GM12875 (cell line): ENCODE results near the gene TRABD2A.
A peak's percentile ranks its signal among the peaks of the same experiment; 100 is the strongest.

Experiments
- H3K4me3 ChIP-seq: one replicate; pipeline ENCODE4 v1.5.1; 2011; ENCODE audit warnings: low read depth, low read length, control low read depth
- CTCF ChIP-seq: IDR thresholded peaks from 2 replicates; pipeline ENCODE4 v1.5.1; 2011; ENCODE audit warnings: low read depth, mild to moderate bottlenecking, control low read depth, inconsistent platforms, low read length, moderate library complexity, borderline replicate concordance; ENCODE audit not compliant: insufficient read depth

TRABD2A gene

GRCh38 chr2:84866122-84866521 lies 14.8 kb downstream of the TRABD2A start:
- TF ChIP-seq CTCF, result no peak
- H3K4me3 ChIP-seq, result no peak overlapping the region

GRCh38 chr2:84865181-84865783 lies 15.6 kb downstream of the TRABD2A start:
- no peak overlapping the region for H3K4me3 ChIP-seq

GRCh38 chr2:84862006-84862405 lies 18.9 kb downstream of the TRABD2A start:
- H3K4me3 ChIP-seq, result no peak overlapping the region
- TF ChIP-seq CTCF, result no peak

More at GRCh38 chr2:84865181-84865783, 15.6 kb downstream of the TRABD2A start:
- no peak; the same call in 1 of the 2 replicates for TF ChIP-seq CTCF

DNA sequence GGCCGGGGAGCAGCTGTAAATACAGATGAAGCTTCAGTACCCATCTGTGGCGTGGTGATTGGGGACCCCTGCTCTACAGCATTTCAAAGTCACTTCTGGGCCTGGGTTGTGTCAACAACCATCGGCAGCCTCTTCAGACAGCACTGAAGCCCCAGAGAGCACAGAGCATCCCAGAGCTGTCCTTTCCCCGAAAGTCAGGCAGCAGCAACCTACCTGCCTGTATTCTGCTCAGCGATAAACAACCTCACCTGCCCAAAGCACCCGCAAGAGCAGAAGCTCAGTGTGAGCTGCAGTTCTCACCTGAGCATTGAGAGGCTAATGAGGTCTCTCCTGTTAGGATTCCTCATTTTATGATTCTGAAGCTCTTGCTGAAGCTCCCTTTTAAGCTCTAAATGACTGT lies 19.3 kb downstream of the TRABD2A start:
- no peak for TF ChIP-seq CTCF
- no peak overlapping the region for H3K4me3 ChIP-seq

DNA sequence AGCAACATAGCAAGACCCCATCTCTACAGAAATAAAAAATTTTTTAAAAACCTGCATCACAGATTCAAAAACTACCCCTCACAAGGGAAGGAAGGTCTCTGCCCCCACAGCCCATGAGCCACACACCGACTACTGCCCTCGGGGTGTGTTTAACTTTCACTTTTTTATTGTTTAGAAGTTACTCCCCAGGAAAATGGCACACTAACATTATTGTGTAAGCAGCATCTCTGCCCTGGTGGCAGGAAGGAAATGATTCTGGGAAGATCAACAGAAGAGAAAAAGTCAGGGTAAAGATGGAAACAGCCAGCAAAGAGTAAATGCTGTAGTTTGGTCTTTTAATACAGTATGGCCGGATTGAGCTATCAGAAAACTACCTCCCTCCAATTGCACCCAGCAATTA lies 21.9 kb downstream of the TRABD2A start:
- no peak for TF ChIP-seq CTCF
- no peak overlapping the region for H3K4me3 ChIP-seq

DNA sequence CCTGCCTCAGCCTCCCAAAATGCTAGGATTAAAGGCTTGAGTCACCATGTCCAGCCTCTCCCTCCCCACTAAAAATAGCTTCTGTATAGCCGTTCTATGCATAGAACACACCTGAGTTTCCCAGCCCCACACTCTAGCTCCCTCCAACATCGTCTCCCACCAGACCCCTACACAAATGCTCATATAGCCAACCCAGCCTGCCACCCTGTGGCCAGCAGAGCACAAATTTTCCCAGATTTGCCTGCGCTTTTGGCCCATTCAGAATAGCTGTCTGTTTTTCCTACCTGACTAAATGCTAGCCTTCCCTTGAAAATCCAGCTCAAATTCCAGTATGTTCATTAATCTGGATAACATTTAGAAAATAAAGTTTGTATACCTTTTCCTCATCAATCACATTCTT lies 22.8 kb downstream of the TRABD2A start:
- no peak overlapping the region for H3K4me3 ChIP-seq
- peak; percentile 29; the same call in 1 of the 2 replicates for TF ChIP-seq CTCF

GRCh38 chr2:84857566-84857965 lies 23.3 kb downstream of the TRABD2A start:
- no peak for TF ChIP-seq CTCF
- no peak overlapping the region for H3K4me3 ChIP-seq
